GM12891 (cell line): ENCODE data around the gene FAM221B.

Source experiments
- DNase-seq: peaks from one replicate; pipeline ENCODE4 v3.0.0; 2011; ENCODE audit warnings: low spot score; ENCODE audit not compliant: insufficient read length
- FAIRE-seq: peaks from 2 replicates; lab custom pipeline; 2011; peaks lifted over from hg19 to GRCh38; lab: Jason Lieb, UNC
- PAX5 ChIP-seq: IDR thresholded peaks from 2 replicates; pipeline ENCODE4 v1.6.1; 2011; ENCODE audit warnings: low read length, moderate library complexity, mild to moderate bottlenecking; ENCODE audit not compliant: insufficient read depth, severe bottlenecking
- POLR2A ChIP-seq: IDR thresholded peaks from 2 replicates; pipeline ENCODE4 v1.6.1; 2011; ENCODE audit warnings: low read depth, low read length, control low read depth
- POLR2AphosphoS5 ChIP-seq: IDR thresholded peaks from 2 replicates; pipeline ENCODE4 v1.6.1; 2011; ENCODE audit warnings: low read depth, low read length, control low read depth
- POU2F2 ChIP-seq: IDR thresholded peaks from 2 replicates; pipeline ENCODE4 v1.6.1; 2011; ENCODE audit warnings: low read depth, mild to moderate bottlenecking, control low read depth, low read length, moderate library complexity
- SPI1 ChIP-seq: IDR thresholded peaks from 2 replicates; pipeline ENCODE4 v1.6.1; 2011; ENCODE audit warnings: low read depth, low read length, control low read depth
- TAF1 ChIP-seq: IDR thresholded peaks from 2 replicates; pipeline ENCODE4 v1.6.1; 2011; ENCODE audit warnings: low read depth, low read length, control low read depth

Gene FAM221B

GRCh38 chr9:35826071-35826701 is 2.3 kb downstream of the FAM221B start:
- no peak for TF ChIP-seq POLR2AphosphoS5
- FAIRE-seq (peak; percentile 83), DNase-seq (peak; percentile 47)

GRCh38 chr9:35822926-35823325 is 5.6 kb downstream of the FAM221B start:
- no peak for FAIRE-seq
- no peak for DNase-seq
- TF ChIP-seq PAX5 (no peak), POLR2A (no peak), POLR2AphosphoS5 (no peak), TAF1 (no peak), POU2F2 (no peak), SPI1 (no peak)

- FAIRE-seq = no peak
- TF ChIP-seq SPI1 (no peak), TAF1 (no peak)
- DNase-seq = no peak
Observed at GRCh38 chr9:35820076-35820475, 8.5 kb downstream of the FAM221B start.

DNA sequence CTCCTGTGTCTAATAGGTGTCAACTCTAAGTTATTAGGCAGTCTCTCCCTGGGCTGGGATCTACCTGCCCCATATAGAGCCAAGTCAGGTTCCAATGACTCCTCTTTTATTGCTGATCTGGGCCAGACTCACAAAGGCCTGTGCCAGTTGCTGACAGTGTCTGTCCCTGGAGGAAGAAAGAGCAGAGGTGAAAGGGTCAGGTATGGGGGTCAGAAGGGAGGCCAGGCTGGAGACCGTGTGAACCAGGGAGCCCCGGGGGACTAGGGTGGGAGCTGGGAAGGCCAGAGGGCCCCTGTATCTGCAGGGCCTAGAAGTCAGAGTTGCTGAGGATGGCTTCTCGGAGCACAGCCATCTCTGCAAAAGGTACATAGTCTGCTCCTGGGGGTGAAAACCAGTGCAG is 10.2 kb downstream of the FAM221B start:
- no peak for TF ChIP-seq POLR2AphosphoS5
- no peak for TF ChIP-seq POU2F2
- FAIRE-seq = no peak
- DNase-seq = no peak

DNA sequence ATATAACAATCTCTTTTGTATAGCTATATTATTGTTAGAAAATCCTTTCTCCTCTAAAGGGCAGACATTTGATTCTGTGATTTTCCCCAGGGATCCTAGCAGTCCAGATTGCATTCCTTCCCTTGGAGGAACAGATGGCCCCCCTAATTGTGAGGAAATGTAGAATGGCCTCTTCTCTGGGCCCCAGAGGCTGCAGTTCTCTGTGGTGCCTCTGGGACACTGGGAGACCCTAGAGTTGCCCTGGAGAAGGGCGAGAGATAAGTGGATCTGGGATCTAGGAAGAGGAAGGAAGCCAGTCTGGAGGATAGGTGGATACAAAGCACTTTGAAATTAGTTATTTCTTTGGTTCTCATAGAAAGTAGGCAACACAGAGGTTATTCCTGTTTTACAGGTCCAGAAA is 11.8 kb downstream of the FAM221B start:
- FAIRE-seq (no peak), DNase-seq (no peak)
- TF ChIP-seq POU2F2 (no peak), POLR2AphosphoS5 (no peak), TAF1 (no peak), SPI1 (no peak), POLR2A (no peak), PAX5 (no peak)

GRCh38 chr9:35814841-35815543 is 13.5 kb downstream of the FAM221B start, which contains the start of gene HINT2:
TSS of gene HINT2 (minus strand) at chr9:35815042. CDS start at chr9:35814979, 63 bp downstream.
- peak; percentile 86 for TF ChIP-seq POLR2AphosphoS5
- peak; percentile 11; the same call in 1 of the 2 replicates for TF ChIP-seq TAF1
- peak; percentile 68 for TF ChIP-seq POLR2A
- no peak for TF ChIP-seq SPI1
- TF ChIP-seq PAX5 = peak; percentile 38
- no peak for TF ChIP-seq POU2F2
- FAIRE-seq (peak; percentile 94), DNase-seq (peak; percentile 94)

DNA sequence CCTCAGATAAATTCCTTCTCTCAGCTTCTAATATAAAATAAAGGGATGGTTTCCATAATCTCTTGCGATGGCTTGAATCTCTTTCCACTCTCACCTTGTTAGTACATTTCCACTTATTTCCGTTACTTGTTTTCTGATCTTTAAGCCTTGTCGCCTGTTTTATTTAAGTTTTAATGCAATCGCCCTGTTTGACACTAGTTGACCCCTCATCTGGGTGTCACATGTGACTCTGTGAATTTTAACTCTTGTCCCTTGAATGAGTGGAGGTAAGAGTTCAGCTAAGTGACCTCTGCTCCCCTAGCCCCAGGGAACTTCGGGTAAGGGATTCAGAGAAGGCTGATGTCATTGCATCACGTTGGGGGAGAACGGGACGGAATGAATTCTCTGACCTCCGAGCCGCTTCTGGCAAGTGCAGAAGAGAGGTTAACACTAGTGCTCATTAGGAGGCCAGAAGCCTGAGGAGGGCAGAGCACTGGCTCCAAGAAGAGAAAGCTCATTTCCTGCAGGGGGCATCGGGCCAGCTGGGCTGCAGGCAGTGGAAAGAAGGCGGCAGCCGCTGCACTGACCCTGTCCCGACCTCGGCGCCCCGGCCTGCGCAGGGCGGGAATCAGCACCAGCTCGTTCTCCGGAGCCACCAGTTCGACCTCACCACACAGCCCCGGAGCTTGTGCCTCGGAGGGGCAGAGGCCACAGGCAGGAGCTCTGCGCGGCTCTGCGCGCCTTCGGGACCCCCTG is 14.3 kb downstream of the FAM221B start:
- TF ChIP-seq SPI1 (no peak), POLR2A (peak; percentile 42; the same call in 1 of the 2 replicates), POU2F2 (no peak), TAF1 (peak; percentile 51; the same call in 1 of the 2 replicates)
- DNase-seq (no peak), FAIRE-seq (peak; percentile 5)

DNA sequence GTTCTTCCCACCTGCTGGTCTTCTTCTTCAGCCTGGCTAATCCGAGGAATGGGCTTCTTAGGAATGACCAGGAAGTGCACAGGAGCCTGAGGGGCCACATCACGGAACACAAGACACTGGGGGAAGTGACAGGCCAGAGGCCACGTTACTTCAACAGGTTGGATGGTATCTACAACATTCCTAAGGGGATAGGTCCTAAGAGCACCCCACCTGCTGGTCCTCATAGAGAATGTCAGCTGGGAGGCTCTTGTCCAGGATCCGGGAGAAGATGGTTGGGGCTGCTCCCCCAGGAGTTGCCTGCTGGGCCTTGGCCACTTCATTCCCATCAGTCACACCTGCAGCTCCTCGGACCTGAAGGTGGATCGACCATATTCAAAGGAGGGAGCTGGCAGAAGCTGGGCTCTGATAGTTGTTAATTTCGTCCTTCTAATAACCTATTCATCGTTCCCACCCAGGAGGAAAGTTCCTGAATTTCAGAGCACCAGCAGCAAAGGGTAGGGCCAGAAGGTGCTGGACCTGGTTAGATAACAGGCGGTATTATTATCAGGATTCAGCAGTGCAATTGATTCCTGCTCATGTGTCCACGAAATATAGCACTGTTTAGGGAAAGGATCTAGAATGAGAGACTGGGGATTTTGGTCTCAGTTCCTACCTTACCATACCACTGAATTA is 15.0 kb downstream of the FAM221B start:
- no peak for TF ChIP-seq POLR2A
- TF ChIP-seq PAX5 = no peak
- TF ChIP-seq SPI1 = no peak
- no peak for TF ChIP-seq POU2F2
- no peak for TF ChIP-seq POLR2AphosphoS5
- no peak for TF ChIP-seq TAF1
- peak; percentile 43 for FAIRE-seq
- no peak for DNase-seq

DNA sequence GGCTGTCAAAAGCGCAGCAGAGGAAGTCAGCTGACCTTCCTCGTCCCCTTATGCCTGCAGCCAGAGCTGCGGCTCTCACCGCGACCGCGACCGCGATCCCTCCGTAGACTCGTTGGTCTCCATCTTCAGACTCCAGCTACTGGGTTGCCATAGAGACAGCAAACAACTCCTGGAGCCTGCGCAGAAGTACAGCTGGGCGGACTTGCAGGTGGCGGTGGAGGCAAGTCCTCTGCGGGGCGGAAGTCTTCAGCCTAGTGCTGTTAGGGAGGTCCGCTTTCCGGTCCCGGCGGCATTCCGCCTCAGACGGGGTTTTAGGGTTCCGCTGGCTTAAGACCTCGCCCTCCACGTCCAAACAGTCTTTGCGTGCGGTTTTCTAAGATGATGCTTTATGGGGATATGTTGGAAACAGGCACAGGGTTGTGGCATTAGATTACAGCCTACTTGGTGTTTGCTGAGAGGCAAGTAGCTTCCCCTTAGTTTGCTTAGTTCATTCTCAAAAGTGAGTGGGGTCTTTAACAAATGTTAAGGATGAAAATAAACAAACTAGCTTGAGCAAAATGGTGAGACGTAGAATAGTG is 16.4 kb downstream of the FAM221B start, which contains the start of gene SPAG8:
Gene SPAG8, minus strand, starts transcription at position 238 of the 578 bp plus-strand sequence. Its CDS starts 115 bp downstream, at position 123.
- TF ChIP-seq POU2F2 = peak; percentile 89; the same call in 1 of the 2 replicates
- TF ChIP-seq PAX5 = no peak
- peak; percentile 42; the same call in 1 of the 2 replicates for TF ChIP-seq SPI1
- peak; percentile 26; the same call in 1 of the 2 replicates for TF ChIP-seq TAF1
- no peak for TF ChIP-seq POLR2AphosphoS5
- FAIRE-seq (peak; percentile 99), DNase-seq (peak; percentile 88)
